HG02870 (cell line): ENCODE data around the gene ZNF37A.
"Not testable (repeated sequence)": the region's sequence is repeated elsewhere in the genome, so short reads cannot be mapped to it uniquely, and the experiment has no call there.

Experiments used
- ATAC-seq: cut with Tn5 transposase; IDR thresholded peaks from one replicate; pipeline ENCODE4 v1.9.1; 2021; ENCODE audit warnings: mild to moderate bottlenecking, moderate library complexity; ENCODE audit not compliant: unreplicated experiment

The ZNF37A gene

DNA sequence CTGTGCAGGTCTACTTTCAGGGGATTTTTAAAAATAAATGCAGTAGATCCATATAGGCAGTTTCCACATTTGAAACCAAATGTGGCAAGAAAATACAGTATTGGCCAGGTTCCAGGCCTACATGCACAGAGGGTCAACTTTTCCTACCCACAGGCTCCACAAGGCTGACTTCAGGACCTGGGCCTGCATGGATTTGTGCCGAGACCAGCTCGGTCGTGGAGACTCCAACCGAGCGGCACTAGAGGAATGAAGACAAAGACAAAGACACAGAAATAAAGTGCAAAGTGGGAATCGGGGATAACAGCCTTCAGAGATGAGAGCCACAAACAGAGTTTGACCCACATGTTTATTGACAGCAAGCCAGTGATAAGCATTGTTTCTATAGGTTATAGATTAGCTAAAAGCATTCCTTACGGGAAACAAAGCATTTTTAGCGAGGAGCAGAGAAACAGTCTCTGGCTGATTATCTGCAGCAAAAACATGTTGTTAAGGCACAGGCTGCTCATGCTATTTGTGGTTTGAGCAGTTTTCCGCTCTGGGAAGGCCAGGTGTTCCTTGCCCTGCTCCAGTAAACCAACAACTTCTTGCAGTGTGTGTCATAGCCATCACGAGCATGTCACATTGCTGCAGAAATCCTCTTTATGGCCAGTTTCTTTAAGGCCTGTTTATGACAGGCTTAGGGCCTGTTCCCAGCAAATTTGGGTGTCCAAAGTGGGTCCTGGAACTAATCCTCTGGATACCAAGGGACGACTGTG is 52.6 kb downstream of the ZNF37A start:
- ATAC-seq: no peak

- no peak for ATAC-seq
These were observed 53.5 kb downstream of the ZNF37A start for GRCh38 chr10:38147686-38148085.

- not testable (repeated sequence) for ATAC-seq
These were observed 56.8 kb downstream of the ZNF37A start for GRCh38 chr10:38150891-38151463.

DNA sequence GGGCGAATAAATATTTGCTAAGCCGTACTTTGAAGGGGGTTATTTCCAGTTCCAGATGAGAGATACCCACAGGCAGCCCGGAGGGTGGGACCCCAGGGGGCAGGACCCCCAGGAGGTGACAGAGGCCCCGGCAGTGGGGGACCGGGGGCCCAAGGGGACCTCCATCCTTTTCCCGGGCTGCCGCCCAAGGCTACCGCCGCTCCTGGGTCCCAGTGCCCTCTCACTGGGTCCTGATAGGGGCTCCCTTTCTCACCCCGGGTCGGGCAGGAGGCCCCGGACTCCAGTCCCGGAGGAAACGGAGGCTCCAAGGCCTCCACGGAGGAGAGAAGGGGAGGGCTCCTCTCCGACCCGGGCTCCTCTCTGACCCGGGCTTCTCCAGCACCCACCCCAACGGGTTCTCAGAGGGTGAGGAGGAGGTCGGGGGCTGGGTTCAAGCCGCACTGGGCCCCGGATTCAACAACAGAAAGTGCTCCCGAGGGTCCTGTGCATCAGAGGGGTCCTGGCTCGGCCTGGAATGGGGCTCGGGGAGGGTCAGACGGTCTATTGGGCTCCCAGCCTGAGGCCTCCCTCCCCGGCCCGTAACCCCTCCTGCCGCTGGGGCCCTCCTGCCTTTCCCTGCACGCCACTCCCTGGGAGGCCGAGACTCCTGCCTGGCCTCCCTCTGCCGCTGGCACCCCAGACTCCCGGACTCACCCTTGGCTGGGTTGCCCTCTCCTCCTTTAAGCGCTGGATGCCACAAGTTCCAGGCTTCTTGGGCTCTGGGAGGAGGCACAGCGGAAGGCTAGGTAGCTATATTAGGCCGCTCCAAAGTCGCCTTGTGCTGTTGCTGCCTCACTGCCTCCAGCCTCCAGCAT is 62.5 kb downstream of the ZNF37A start:
- ATAC-seq: no peak

DNA sequence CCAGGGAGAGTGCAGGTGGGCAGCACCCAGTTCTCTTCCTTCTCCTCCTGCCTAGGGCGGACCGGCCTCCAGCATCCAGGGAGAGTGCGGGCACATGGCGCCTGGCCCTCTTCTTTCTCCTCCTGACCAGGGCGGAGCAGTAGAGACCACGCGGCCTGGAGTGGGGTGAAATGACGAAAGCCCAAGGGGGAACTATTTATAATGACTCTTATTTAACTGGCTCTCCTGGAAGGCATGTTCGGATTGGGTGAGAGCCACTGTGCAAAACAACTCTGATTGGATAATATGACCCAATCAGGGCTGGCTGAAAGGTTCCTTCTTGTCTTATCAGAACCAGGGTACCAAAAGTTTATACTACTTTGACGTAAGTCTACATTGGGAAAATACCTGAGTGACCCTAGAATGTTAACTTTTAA is 63.1 kb downstream of the ZNF37A start:
- ATAC-seq: no peak

DNA sequence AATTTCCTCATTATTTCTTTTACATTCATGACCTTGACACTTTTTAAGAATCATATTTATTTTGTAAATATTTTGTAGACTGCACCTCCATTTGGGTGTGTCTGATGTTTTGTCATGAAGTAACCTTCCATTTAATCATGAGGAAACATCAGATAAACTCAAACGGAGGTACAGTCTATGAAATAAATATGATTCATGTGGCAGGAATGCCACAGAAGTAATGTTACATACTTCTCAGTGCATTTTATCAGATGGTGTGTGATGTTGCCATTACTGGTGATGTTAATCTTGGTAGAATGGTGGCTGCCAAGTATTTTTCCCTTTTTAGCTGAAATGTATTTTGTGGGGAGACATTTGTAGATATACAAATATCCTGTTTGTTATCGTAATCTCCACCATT is 64.9 kb downstream of the ZNF37A start:
- no peak for ATAC-seq

GRCh38 chr10:38163617-38164016 is 69.5 kb downstream of the ZNF37A start:
- ATAC-seq: no peak

- no peak for ATAC-seq
These were observed 80.2 kb downstream of the ZNF37A start for GRCh38 chr10:38174336-38174735.

DNA sequence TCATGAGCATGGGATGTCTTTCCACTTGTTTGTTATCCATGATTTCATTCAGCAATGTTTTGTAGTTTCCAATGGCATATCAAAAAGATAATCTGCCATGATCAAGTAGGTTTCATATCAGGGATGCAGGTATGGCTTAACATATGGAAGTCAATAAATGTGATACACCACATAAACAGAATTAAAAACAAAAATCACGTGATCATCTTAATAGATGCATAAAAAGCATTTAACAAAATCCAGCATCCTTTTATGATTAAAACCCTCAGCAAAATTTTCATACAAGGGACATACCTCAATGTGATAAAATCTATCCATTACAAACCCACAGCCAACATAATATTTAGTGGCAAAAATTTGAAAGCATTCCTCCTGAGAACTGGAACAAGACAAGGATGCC is 90.3 kb downstream of the ZNF37A start:
- no peak for ATAC-seq
